Kasumi-1 (cell line): Measurements from ENCODE around the gene SERTAD3.
A peak's percentile ranks its signal among the peaks of the same experiment; 100 is the strongest.
"Not testable (repeated sequence)": the region's sequence is repeated elsewhere in the genome, so short reads cannot be mapped to it uniquely, and the experiment has no call there.

Experiments
- DNase-seq, 2 experiments: peaks; one replicate each; lab custom pipeline; 2025; lab: John Stamatoyannopoulos, UW

Gene SERTAD3

GRCh38 chr19:40411125-40411842 lies 32.9 kb downstream of the SERTAD3 start:
- peak in 1 of 2 experiments; percentile 6 for DNase-seq

GRCh38 chr19:40410030-40410389 lies 34.1 kb downstream of the SERTAD3 start:
- DNase-seq: no peak

- not testable (repeated sequence) for DNase-seq
These were observed 35.6 kb downstream of the SERTAD3 start for GRCh38 chr19:40408598-40408925.

GRCh38 chr19:40407714-40408597 lies 36.2 kb downstream of the SERTAD3 start:
- DNase-seq: peak; percentile 32 to 45

GRCh38 chr19:40403262-40403984 lies 40.7 kb downstream of the SERTAD3 start:
- DNase-seq: peak; percentile 86 to 88

- DNase-seq: no peak
These were observed 43.6 kb downstream of the SERTAD3 start for GRCh38 chr19:40400559-40400958.

GRCh38 chr19:40398417-40399131 lies 45.6 kb downstream of the SERTAD3 start:
- DNase-seq: no peak

- no peak for DNase-seq
These were observed 46.6 kb downstream of the SERTAD3 start for GRCh38 chr19:40397568-40397906.

GRCh38 chr19:40396886-40397567 lies 47.1 kb downstream of the SERTAD3 start:
- DNase-seq: no peak

GRCh38 chr19:40395956-40396355 lies 48.2 kb downstream of the SERTAD3 start:
- DNase-seq: no peak

GRCh38 chr19:40394816-40395210 lies 49.3 kb downstream of the SERTAD3 start:
- DNase-seq: no peak

GRCh38 chr19:40393894-40394815 lies 50.0 kb downstream of the SERTAD3 start:
- DNase-seq: no peak

- DNase-seq: no peak
These were observed 51.1 kb downstream of the SERTAD3 start for GRCh38 chr19:40392894-40393517.

- DNase-seq: no peak
These were observed 52.0 kb downstream of the SERTAD3 start for GRCh38 chr19:40392123-40392522.
